GM21526 (cell line): Measurements from ENCODE around the gene ZBTB38.

ENCODE experiments used
- ATAC-seq: cut with Tn5 transposase; IDR thresholded peaks from one replicate; pipeline ENCODE4 v1.9.1; 2021; ENCODE audit warnings: moderate library complexity; ENCODE audit not compliant: unreplicated experiment, low FRiP score

Gene ZBTB38

GRCh38 chr3:141336672-141337522 lies 31.4 kb upstream of the ZBTB38 start:
- ATAC-seq = peak; percentile 89

GRCh38 chr3:141337523-141337854 lies 30.8 kb upstream of the ZBTB38 start:
- ATAC-seq = no peak

DNA sequence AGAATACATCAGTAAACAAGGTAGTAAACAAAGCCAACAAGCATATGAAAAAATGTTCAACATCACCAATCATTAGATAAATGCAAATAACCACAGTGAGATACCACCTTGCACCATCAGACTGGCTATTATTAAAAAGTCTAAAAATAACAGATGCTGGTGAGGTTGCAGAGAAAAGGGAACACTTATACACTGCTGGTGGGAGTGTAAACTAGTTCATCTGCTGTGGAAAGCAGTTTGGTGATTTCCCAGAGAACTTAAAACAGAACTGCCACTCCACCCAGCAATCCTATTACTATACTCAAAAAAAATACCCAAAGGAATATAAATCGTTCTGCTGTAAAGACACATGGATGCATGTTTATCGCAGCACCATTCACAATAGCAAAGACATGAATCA lies 30.3 kb upstream of the ZBTB38 start:
- ATAC-seq = no peak

GRCh38 chr3:141338881-141339280 lies 29.4 kb upstream of the ZBTB38 start:
- ATAC-seq = no peak

DNA sequence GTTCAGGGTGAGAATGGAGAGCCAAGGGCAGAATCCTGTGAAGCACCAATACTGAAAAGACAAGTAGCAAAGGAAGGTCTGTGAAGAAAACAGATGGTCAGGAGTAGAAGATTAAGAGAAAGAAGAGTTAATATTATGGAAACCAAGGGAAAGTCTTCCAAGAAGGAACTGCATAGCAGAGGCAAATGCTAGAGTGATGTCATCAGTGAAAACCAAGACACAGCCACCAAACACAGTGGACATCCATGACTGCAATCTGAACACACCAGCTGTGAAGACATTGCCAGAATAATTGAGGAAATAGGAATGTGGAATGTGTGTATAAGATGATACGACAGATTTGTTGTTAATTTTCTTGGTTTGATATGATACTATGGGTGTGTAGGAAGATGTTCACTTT lies 26.8 kb upstream of the ZBTB38 start:
- no peak for ATAC-seq

DNA sequence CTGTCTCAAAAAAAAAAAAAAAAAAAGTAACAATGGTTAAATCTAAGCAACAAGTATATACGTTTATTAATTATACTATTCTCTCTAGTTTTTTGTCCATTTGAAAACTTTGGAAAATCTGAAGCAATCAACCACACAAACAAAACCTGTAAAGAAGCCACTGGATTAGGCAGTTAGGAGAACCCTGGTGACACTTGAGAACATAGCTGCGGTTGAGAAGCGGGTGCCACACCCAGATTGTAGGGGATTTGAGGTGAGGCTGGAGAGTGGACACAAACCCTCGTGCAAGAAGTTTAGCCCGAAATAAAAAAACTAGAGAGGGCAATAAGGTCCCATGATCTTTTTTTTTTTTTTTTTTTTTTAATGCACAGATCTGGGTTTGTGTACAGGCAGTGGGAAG lies 25.9 kb upstream of the ZBTB38 start:
- no peak for ATAC-seq

DNA sequence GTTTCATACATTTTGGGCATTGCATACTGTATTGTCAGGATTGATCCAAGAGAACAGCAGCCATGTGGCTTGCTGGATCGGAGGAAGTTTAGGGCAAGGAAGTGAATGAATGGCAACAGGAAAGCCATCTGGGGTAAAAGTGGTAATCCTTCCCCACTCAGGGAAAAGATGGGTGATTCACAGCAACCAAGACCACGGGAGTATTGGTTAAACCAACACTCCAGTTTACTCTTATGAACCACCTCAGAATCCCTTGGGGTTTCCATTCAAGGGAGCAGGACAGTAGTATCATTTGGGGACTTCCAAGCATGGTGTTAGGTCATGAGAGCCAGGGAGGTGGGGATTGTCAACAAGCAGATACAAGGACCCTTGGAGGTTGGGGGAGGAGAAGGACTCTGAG lies 25.2 kb upstream of the ZBTB38 start:
- no peak for ATAC-seq

- no peak for ATAC-seq
Measured at GRCh38 chr3:141343865-141344271, 24.4 kb upstream of the ZBTB38 start.

GRCh38 chr3:141345528-141345927 lies 22.8 kb upstream of the ZBTB38 start:
- no peak for ATAC-seq

DNA sequence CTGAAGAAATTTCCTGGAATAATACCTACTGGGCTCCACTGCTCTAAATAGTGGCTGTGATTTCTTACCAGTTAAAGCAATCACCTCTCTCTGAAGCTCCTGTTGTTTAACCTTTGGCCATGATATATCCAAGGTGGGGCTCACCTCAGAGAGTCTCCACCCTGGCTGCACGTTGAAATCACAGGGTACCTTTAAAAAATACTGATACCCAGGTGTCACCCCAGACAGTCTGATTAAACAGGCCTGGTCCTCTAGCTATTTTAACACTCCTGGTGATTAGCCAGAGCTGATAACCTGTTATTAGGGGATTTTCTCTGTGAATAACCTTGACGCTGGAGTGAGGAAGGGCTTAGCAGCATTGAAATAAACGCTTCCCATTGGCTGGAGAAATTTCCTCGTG lies 22.3 kb upstream of the ZBTB38 start:
- no peak for ATAC-seq

DNA sequence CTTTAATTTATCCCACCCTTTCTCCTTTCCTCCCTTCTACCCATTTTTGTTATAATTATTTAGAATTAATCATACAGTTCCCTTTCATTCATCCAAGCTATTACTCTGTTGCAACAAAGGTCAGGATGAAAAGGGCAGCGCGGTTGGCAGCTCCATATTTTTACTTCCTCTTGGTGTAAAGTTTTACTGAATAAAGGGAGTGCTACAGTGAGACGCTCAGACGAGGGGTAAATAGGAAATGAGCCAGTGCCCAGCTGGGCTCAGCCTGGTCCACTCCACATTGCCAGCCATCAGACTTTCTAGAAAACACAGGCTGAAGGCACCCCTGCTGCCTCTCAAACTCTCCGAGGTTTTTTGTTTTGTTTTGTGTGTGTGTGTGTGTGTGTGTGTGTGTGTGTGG lies 21.9 kb upstream of the ZBTB38 start:
- ATAC-seq = no peak

DNA sequence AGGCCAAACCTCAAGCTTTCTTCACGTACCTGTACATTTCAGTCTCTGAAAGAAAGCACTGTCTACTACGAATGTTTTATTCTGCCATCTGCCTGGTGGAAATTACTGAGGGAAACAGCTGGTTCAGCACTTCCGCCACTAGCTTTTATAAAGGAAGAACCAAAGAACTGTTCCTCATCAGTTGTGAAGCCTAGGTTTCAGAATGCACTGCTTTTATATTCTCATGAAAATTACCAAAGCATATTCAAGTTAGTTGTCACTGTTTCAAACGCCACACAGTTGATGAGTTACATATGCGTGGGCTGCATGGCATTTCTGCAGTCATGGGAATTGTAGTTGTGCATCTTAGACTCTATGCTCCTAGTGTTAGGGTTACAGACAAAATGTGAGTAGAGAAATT lies 21.5 kb upstream of the ZBTB38 start:
- no peak for ATAC-seq

GRCh38 chr3:141348837-141349236 lies 19.5 kb upstream of the ZBTB38 start:
- no peak for ATAC-seq

DNA sequence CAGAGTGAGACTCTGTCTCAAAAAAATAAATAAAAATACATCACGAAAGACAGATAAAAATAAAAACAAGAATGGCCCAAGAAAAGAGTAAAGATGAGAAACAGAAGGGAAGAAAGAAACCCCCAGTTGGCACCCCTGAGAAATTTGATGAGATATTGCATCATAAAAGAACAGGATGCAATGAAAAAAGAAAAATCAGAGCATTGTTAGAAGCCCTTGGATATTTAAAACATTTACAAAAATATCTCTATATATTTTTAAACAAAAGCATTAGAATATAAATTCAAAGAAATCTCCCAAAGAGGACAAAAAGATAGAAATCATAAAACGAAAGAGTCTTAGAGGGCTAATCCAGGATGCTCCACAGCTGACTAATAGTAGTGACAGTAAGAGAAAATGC lies 18.6 kb upstream of the ZBTB38 start:
- ATAC-seq = no peak

GRCh38 chr3:141350666-141351065 lies 17.6 kb upstream of the ZBTB38 start:
- no peak for ATAC-seq

GRCh38 chr3:141352262-141352984 lies 15.9 kb upstream of the ZBTB38 start:
- no peak for ATAC-seq

GRCh38 chr3:141353652-141354495 lies 14.4 kb upstream of the ZBTB38 start:
- no peak for ATAC-seq

- no peak for ATAC-seq
Measured at GRCh38 chr3:141354517-141354916, 13.8 kb upstream of the ZBTB38 start.

DNA sequence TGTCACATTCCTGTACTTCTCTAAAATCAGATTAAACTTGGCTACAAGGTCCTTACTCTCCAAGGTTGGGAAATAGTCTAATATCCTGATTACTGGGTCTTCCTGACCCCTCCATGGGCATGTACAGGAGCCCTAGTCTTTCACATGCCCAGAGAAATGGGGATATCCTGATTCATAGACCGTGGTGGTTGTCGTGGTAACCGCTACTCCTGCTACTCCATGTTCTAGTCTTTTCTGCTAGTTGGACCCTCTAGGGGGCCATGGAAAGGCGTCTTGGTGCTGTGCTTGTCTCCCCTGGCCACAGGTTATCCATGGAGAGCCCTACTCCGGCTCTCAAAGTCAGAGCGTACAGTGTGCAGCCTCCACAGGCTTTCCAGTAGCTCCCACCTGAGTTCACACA lies 13.1 kb upstream of the ZBTB38 start:
- no peak for ATAC-seq

GRCh38 chr3:141356046-141356445 lies 12.3 kb upstream of the ZBTB38 start:
- ATAC-seq = no peak

DNA sequence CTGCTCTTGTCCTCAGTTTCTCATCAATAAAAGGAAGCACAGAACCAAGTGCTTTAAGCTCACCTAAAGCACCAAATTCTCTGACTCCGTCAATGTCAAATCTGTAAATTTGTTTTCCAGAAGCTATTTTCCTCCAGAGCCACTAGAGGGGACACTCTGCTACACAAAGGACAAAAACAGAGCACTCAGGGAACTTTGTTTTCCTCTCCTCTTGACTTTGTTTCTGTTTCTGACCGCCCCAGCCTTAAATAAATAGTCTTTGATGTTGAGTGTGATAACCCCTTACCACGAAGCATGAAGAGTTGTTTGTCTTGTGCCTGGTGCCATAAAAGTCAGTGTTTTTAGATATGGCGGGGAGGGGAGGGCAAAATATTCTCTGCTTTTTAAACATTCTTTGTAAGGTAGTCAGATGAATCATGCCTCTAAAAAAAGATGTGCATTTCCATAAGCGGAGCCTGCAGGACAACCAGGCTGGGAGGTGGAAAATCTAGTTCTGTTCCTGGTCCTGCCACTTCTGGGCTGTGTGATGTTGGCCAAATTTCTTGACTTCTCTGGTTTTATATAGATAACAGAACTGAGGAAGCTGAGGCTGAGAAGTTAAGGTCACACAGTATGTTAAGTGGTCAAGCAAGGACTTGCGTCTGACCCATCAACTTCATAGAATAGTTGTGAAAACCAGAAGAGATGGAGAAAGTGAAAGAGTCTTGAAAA lies 7.3 kb upstream of the ZBTB38 start:
- no peak for ATAC-seq
